MM.1S (cell line): ENCODE measurements around the gene OR4C45.
"Not testable (repeated sequence)": the region's sequence is repeated elsewhere in the genome, so short reads cannot be mapped to it uniquely, and the experiment has no call there.

ENCODE experiments used
- DNase-seq: peaks from one replicate; pipeline ENCODE4 v3.0.0-alpha.2; 2015
- H2AFZ ChIP-seq: fragments of 300-600 bp; sonication (generic); 2 replicates; pipeline ENCODE4 v1.6.0; 2016; ENCODE audit warnings: antibody characterized with exemption, low read length
- H3F3A ChIP-seq: fragments of 300-600 bp; sonication (generic); 2 replicates; pipeline ENCODE4 v1.6.1; 2016; ENCODE audit warnings: mild to moderate bottlenecking, antibody characterized with exemption, low read length, moderate library complexity, mixed read lengths; ENCODE audit not compliant: insufficient read depth
- H3K27ac ChIP-seq: fragments of 300-600 bp; sonication (generic); 2 replicates; pipeline ENCODE4 v1.5.1; 2016; ENCODE audit warnings: mild to moderate bottlenecking, low read length
- H3K27me3 ChIP-seq: fragments of 300-600 bp; sonication (generic); replicated peaks from 2 replicates; pipeline ENCODE4 v1.6.0; 2016; ENCODE audit warnings: low read length; ENCODE audit not compliant: insufficient read depth
- H3K36me3 ChIP-seq: fragments of 300-600 bp; sonication (generic); replicated peaks from 2 replicates; pipeline ENCODE4 v1.6.1; 2016; ENCODE audit warnings: mild to moderate bottlenecking, low read length, mixed read lengths; ENCODE audit not compliant: insufficient read depth
- H3K4me1 ChIP-seq: fragments of 300-600 bp; sonication (generic); 2 replicates; pipeline ENCODE4 v1.6.1; 2016; ENCODE audit warnings: low read length, mixed read lengths
- H3K4me2 ChIP-seq: fragments of 300-600 bp; sonication (generic); 2 replicates; pipeline ENCODE4 v1.6.0; 2016; ENCODE audit warnings: low read depth, low read length
- H3K4me3 ChIP-seq: fragments of 300-600 bp; sonication (generic); 2 replicates; pipeline ENCODE4 v1.5.1; 2016; ENCODE audit warnings: low read length, mixed read lengths
- H3K79me2 ChIP-seq: fragments of 300-600 bp; sonication (generic); 2 replicates; pipeline ENCODE4 v1.6.1; 2016; ENCODE audit warnings: mixed run types, low read length, mixed read lengths
- H3K9ac ChIP-seq: fragments of 300-600 bp; sonication (generic); 2 replicates; pipeline ENCODE4 v1.6.1; 2016; ENCODE audit warnings: low read length, mixed read lengths
- H3K9me2 ChIP-seq: fragments of 300-600 bp; sonication (generic); replicated peaks from 2 replicates; pipeline ENCODE4 v1.6.1; 2016; ENCODE audit warnings: mild to moderate bottlenecking, low read length, mixed read lengths; ENCODE audit not compliant: insufficient read depth
- H3K9me3 ChIP-seq: fragments of 300-600 bp; sonication (generic); replicated peaks from 2 replicates; pipeline ENCODE4 v1.6.1; 2016; ENCODE audit warnings: mild to moderate bottlenecking, low read length, mixed read lengths; ENCODE audit not compliant: insufficient read depth
- H4K20me1 ChIP-seq: fragments of 300-600 bp; sonication (generic); 2 replicates; pipeline ENCODE4 v1.6.1; 2016; ENCODE audit warnings: mild to moderate bottlenecking, low read length, moderate library complexity, mixed read lengths; ENCODE audit not compliant: insufficient read depth
- CTCF ChIP-seq: fragments of 300-600 bp; sonication (generic); IDR thresholded peaks from 2 replicates; pipeline ENCODE4 v1.5.1; 2016; ENCODE audit warnings: antibody characterized with exemption, low read length, mixed read lengths
- EZH2 ChIP-seq: fragments of 300-600 bp; sonication (generic); optimal IDR thresholded peaks from 2 replicates; pipeline ENCODE3; 2017; ENCODE audit warnings: low read depth, mild to moderate bottlenecking, antibody characterized with exemption, low read length, mixed read lengths
- EZH2phosphoT487 ChIP-seq: fragments of 300-600 bp; sonication (generic); IDR thresholded peaks from 2 replicates; pipeline ENCODE4 v1.6.1; 2018; ENCODE audit warnings: antibody characterized with exemption, low read length

OR4C45 gene

GRCh38 chr11:50074161-50074560 is 41.5 kb downstream of the OR4C45 start:
- Histone ChIP-seq H3K9me3 (no peaks in the 10 kb centered on the region), H4K20me1 (no peaks in the 10 kb centered on the region), H3K27ac (no peak overlapping the region), H3K36me3 (no peaks in the 10 kb centered on the region), H3K4me1 (no peaks in the 10 kb centered on the region), H3K9ac (no peak overlapping the region), H3F3A (no peaks in the 10 kb centered on the region), H3K27me3 (no peaks in the 10 kb centered on the region), H3K79me2 (no peaks in the 10 kb centered on the region), H3K4me3 (no peak overlapping the region), H2AFZ (no peak overlapping the region), H3K9me2 (no peaks in the 10 kb centered on the region), H3K4me2 (no peak overlapping the region)
- no peak for TF ChIP-seq CTCF
- no peak for TF ChIP-seq EZH2
- no peak for TF ChIP-seq EZH2phosphoT487
- DNase-seq: no peak

- no peaks in the 10 kb centered on the region for H3K4me1 ChIP-seq
- DNase-seq: no peak
- no peaks in the 10 kb centered on the region for H3K27me3 ChIP-seq
- no peak overlapping the region for H3K4me3 ChIP-seq
- H3K36me3 ChIP-seq: no peaks in the 10 kb centered on the region
- H3K9ac ChIP-seq: no peak overlapping the region
- no peaks in the 10 kb centered on the region for H3F3A ChIP-seq
- TF ChIP-seq EZH2 (no peak), CTCF (no peak), EZH2phosphoT487 (no peak)
- H3K9me3 ChIP-seq: no peaks in the 10 kb centered on the region
- no peak overlapping the region for H2AFZ ChIP-seq
- no peak overlapping the region for H3K27ac ChIP-seq
- no peaks in the 10 kb centered on the region for H3K9me2 ChIP-seq
- H4K20me1 ChIP-seq: no peaks in the 10 kb centered on the region
- no peaks in the 10 kb centered on the region for H3K79me2 ChIP-seq
- no peak overlapping the region for H3K4me2 ChIP-seq
These were observed 43.2 kb downstream of the OR4C45 start for GRCh38 chr11:50075856-50076255.

GRCh38 chr11:50077526-50077925 is 44.9 kb downstream of the OR4C45 start:
- no peak overlapping the region for H2AFZ ChIP-seq
- H3F3A ChIP-seq: no peaks in the 10 kb centered on the region
- H3K27ac ChIP-seq: no peak overlapping the region
- no peak overlapping the region for H3K4me3 ChIP-seq
- H3K79me2 ChIP-seq: no peaks in the 10 kb centered on the region
- H3K36me3 ChIP-seq: no peaks in the 10 kb centered on the region
- H3K4me1 ChIP-seq: no peaks in the 10 kb centered on the region
- H3K9me3 ChIP-seq: no peaks in the 10 kb centered on the region
- no peak overlapping the region for H3K4me2 ChIP-seq
- TF ChIP-seq EZH2phosphoT487 (no peak), EZH2 (no peak), CTCF (no peak)
- H4K20me1 ChIP-seq: no peaks in the 10 kb centered on the region
- no peaks in the 10 kb centered on the region for H3K27me3 ChIP-seq
- DNase-seq: no peak
- no peak overlapping the region for H3K9ac ChIP-seq
- H3K9me2 ChIP-seq: no peaks in the 10 kb centered on the region

- Histone ChIP-seq H3K4me3 (no peak overlapping the region), H3K79me2 (no peaks in the 10 kb centered on the region), H3K4me1 (no peaks in the 10 kb centered on the region), H3F3A (no peaks in the 10 kb centered on the region), H3K36me3 (no peaks in the 10 kb centered on the region), H3K9me3 (no peaks in the 10 kb centered on the region), H3K9ac (no peak overlapping the region), H3K27me3 (no peaks in the 10 kb centered on the region), H4K20me1 (no peaks in the 10 kb centered on the region), H3K27ac (no peak overlapping the region), H2AFZ (no peak overlapping the region), H3K9me2 (no peaks in the 10 kb centered on the region), H3K4me2 (no peak overlapping the region)
- TF ChIP-seq EZH2 (no peak), EZH2phosphoT487 (no peak), CTCF (no peak)
- DNase-seq: no peak
These were observed 45.3 kb downstream of the OR4C45 start for GRCh38 chr11:50078001-50078400.

GRCh38 chr11:50078946-50079345 is 46.3 kb downstream of the OR4C45 start:
- H3K27me3 ChIP-seq, H2AFZ ChIP-seq, H3K4me1 ChIP-seq, H3F3A ChIP-seq, H3K4me3 ChIP-seq, DNase-seq, H3K4me2 ChIP-seq, H3K36me3 ChIP-seq, H3K9ac ChIP-seq, H3K9me3 ChIP-seq, H3K79me2 ChIP-seq, H3K9me2 ChIP-seq, H4K20me1 ChIP-seq, H3K27ac ChIP-seq: not testable (repeated sequence)
